GM12872 (cell line): Measurements from ENCODE around the gene TMEM178B.

Experiments used
- CTCF ChIP-seq: IDR thresholded peaks from 3 replicates; pipeline ENCODE4 v1.5.1; 2011; ENCODE audit warnings: low read depth, mild to moderate bottlenecking, low read length, moderate library complexity; ENCODE audit not compliant: insufficient read depth

Gene TMEM178B

DNA sequence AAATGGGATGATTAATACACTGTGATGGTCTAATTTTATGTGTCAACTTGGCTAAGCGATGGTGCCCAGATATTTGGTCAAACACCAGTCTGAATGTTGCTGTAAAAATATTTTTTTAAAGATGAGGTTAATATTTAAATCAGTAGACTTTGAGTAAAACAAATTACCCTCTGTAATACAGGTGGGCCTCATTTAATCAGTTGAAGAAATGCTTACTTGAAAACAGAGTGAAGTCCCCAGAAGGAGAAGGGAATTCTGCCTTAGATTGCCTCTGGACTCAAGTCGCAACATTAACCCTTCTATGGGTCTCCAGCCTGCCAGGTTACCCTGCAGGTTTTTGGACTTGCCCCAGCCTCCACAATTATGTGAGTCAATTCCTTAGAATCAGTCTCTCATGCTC, 427.6 kb downstream of the TMEM178B start:
- TF ChIP-seq CTCF: no peak

DNA sequence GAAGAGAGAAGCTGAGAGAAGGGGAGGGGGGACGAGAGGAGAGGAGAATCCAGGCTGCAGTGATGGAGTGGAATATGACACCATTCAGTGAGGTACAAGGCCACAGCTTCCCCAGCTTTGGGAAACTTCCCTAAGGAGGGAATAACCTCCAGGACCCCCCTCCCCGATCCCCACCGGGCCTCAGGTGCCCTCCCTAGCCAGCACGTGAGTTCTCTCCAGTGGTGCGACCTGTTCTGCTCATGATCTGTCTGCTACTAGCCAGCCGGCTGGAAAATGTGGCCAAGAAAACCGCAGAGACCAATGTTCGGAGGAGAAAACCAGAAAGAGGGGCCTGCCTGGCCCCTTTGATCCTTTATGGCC, 437.4 kb downstream of the TMEM178B start:
- TF ChIP-seq CTCF: no peak

- TF ChIP-seq CTCF: no peak
Observed at GRCh38 chr7:141511676-141512396, 438.0 kb downstream of the TMEM178B start.

GRCh38 chr7:141512597-141512996, 438.7 kb downstream of the TMEM178B start:
- TF ChIP-seq CTCF: no peak

DNA sequence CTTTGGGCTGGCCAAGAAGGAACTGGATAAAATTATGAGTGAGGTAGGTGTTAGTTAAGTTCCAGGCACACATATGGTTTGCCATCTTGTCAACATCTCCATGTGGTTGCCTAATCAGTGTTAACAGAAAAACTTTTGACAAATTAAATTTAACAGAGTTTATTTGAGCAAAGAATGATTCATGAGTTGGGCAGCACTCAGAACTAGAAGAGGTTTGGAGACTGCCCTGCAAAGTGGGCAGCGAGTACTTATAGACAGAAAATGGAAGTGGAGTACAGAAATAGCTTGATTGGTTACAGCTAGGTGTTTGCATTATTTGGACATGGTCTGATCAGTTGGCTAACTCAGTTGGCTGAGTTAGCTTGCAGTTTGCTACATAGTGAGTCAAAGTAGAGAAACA, 439.9 kb downstream of the TMEM178B start:
- no peak for TF ChIP-seq CTCF

GRCh38 chr7:141515941-141516340, 442.1 kb downstream of the TMEM178B start:
- TF ChIP-seq CTCF: no peak

- TF ChIP-seq CTCF: no peak
Observed at GRCh38 chr7:141519623-141520022, 445.8 kb downstream of the TMEM178B start.
